Testis (tissue), 2 donors: ENCODE results near the gene LNPEP.

Experiments used
- CTCF ChIP-seq, 3 experiments: fragments of 450-650 bp in 2 of 3; fragments of 200-600 bp in 1 of 3; sonication (generic) in 1 of 3; IDR thresholded peaks; one replicate each; pipeline ENCODE4 v1.5.1; 2016 to 2019; ENCODE audit warnings: antibody characterized with exemption in 3 of 3, mild to moderate bottlenecking in 2 of 3, moderate library complexity in 1 of 3
- POLR2A ChIP-seq: fragments of 450-650 bp; IDR thresholded peaks from one replicate; pipeline ENCODE4 v1.6.1; 2017; ENCODE audit warnings: antibody characterized with exemption, mild to moderate bottlenecking, moderate library complexity

DNA sequence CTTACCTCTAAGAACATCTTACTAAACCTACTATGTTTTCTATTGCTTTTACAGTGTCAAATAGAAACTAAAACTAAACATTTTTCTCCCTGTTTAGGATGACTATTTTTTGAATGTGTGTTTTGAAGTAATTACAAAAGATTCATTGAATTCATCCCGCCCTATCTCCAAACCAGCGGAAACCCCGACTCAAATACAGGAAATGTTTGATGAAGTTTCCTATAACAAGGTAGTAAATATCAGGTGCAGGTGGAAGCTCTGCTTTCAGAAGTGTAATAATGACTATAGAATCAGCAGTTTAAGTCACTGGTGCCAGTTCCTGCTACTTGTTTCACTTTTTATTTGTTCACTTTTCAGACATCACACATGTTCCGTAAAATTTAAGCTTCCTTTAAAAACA is 39.6 kb upstream of the LNPEP start:
- TF ChIP-seq CTCF (IDR thresholded peaks at IDR 0.05) = no peak
- TF ChIP-seq POLR2A = no peak
